HL-60 (cell line): ENCODE measurements around the gene PMP22.

Source experiments
- DNase-seq, 2 experiments: peaks; one replicate each; pipeline ENCODE4 v3.0.0-alpha.2; 2010 to 2020; ENCODE audit warnings: low read depth in 1 of 2, low spot score in 1 of 2
- H3K27ac ChIP-seq: fragments of 250-450 bp; sonication (Bioruptor Pico); replicated peaks from 2 replicates; pipeline ENCODE4 v1.5.1; 2020; ENCODE audit warnings: mild to moderate bottlenecking, moderate library complexity
- H3K27me3 ChIP-seq: fragments of 250-450 bp; sonication (Bioruptor Pico); 2 replicates; pipeline ENCODE4 v1.5.1; 2021; ENCODE audit warnings: mild to moderate bottlenecking, moderate library complexity; ENCODE audit not compliant: insufficient read depth, poor library complexity, severe bottlenecking
- H3K4me3 ChIP-seq: replicated peaks from 2 replicates; pipeline ENCODE4 v1.5.1; 2011; ENCODE audit warnings: mild to moderate bottlenecking, control low read depth, low read length; ENCODE audit not compliant: insufficient read depth
- GABPA ChIP-seq: IDR thresholded peaks from 2 replicates; pipeline ENCODE4 v1.6.1; 2012; ENCODE audit warnings: low read depth
- POLR2AphosphoS5 ChIP-seq: IDR thresholded peaks from 2 replicates; pipeline ENCODE4 v1.6.1; 2012; ENCODE audit warnings: low read depth
- SPI1 ChIP-seq: IDR thresholded peaks from 2 replicates; pipeline ENCODE4 v1.6.1; 2012; ENCODE audit warnings: low read depth, mild to moderate bottlenecking, borderline replicate concordance
- TF ChIP-seq, protein P1 (sequence below): IDR thresholded peaks from 2 replicates; pipeline ENCODE4 v1.6.1; 2012; ENCODE audit warnings: low read depth; ENCODE audit not compliant: insufficient replicate concordance
- TF ChIP-seq, protein P2 (sequence below): IDR thresholded peaks from one replicate; pipeline ENCODE4 v1.5.1; 2011; ENCODE audit warnings: low read length, control low read depth, inconsistent platforms; ENCODE audit not compliant: insufficient read depth

Gene PMP22

DNA sequence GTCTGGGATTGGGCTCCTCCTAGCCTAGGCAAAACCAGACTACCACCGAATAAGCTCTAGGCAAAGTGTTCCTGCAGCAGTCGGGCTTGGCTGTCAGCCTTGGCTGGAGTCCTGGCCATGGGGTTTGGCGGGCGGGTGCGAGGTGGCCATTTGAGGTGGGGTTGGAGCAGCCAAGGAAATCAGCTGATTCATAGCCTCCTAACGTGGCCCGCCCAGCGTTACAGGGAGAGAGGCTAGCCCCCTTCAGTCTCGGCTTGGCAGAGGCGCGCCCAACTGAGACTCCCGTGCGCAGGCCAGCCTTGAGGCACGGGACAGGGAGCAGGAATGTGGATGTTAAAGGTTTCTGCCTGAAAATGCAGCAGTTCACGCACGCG is 1.9 kb downstream of the PMP22 start:
- TF ChIP-seq GABPA: no peak
- TF ChIP-seq, protein P1, sequence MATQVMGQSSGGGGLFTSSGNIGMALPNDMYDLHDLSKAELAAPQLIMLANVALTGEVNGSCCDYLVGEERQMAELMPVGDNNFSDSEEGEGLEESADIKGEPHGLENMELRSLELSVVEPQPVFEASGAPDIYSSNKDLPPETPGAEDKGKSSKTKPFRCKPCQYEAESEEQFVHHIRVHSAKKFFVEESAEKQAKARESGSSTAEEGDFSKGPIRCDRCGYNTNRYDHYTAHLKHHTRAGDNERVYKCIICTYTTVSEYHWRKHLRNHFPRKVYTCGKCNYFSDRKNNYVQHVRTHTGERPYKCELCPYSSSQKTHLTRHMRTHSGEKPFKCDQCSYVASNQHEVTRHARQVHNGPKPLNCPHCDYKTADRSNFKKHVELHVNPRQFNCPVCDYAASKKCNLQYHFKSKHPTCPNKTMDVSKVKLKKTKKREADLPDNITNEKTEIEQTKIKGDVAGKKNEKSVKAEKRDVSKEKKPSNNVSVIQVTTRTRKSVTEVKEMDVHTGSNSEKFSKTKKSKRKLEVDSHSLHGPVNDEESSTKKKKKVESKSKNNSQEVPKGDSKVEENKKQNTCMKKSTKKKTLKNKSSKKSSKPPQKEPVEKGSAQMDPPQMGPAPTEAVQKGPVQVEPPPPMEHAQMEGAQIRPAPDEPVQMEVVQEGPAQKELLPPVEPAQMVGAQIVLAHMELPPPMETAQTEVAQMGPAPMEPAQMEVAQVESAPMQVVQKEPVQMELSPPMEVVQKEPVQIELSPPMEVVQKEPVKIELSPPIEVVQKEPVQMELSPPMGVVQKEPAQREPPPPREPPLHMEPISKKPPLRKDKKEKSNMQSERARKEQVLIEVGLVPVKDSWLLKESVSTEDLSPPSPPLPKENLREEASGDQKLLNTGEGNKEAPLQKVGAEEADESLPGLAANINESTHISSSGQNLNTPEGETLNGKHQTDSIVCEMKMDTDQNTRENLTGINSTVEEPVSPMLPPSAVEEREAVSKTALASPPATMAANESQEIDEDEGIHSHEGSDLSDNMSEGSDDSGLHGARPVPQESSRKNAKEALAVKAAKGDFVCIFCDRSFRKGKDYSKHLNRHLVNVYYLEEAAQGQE: no peak
- TF ChIP-seq SPI1: no peak
- no peak for TF ChIP-seq POLR2AphosphoS5
- TF ChIP-seq, protein P2, sequence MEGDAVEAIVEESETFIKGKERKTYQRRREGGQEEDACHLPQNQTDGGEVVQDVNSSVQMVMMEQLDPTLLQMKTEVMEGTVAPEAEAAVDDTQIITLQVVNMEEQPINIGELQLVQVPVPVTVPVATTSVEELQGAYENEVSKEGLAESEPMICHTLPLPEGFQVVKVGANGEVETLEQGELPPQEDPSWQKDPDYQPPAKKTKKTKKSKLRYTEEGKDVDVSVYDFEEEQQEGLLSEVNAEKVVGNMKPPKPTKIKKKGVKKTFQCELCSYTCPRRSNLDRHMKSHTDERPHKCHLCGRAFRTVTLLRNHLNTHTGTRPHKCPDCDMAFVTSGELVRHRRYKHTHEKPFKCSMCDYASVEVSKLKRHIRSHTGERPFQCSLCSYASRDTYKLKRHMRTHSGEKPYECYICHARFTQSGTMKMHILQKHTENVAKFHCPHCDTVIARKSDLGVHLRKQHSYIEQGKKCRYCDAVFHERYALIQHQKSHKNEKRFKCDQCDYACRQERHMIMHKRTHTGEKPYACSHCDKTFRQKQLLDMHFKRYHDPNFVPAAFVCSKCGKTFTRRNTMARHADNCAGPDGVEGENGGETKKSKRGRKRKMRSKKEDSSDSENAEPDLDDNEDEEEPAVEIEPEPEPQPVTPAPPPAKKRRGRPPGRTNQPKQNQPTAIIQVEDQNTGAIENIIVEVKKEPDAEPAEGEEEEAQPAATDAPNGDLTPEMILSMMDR: no peak
- Histone ChIP-seq H3K27me3 (peaks cover 15% of the 10 kb centered on the region), H3K4me3 (no peak overlapping the region), H3K27ac (no peak overlapping the region)
- DNase-seq: no peak

DNA sequence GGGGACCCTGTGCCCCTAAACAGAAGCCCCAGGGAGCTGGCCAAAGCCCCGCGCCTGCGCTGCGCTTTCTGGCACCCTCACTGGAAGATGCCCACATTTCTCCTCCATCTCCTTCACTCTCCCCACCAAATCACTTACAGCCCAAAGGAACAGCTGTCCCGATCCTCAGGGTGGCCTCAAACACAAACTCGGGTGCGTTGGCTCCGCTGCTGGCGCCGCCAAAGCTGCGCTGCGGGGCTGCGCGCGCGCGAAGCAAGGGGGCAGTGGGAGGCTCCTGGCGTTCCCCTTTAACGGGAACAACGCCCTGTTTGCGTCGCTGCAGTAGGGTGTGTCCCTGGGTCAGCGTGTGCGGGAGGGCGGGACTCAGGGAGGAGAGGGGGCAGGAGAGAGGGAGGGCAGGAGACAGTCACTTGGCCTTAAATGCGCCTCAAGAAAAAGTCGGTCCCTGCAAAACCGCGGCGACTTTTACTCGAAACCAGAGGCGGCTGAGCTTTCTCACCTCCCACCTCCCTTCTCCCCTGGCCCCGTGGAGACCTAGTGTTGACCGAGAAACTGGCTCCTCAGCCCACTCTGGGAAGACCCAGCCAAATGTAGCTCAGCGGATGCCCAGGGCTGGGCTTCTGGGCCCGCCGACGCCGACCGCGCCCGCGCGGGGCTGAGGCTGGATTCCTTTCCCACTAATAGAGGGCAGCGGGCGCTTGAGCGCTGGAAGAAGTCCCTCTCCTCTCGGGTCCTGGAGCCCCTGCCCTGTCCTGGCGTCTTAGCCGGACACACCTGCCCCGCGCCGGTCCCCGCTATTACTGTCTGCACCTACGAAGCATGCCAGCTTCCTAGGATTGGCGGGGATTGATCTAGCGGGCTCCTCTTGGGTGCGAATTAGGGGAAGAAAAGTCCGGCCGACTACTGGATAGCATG is 2.6 kb downstream of the PMP22 start:
- TF ChIP-seq, protein P2: no peak
- TF ChIP-seq SPI1: no peak
- no peak for TF ChIP-seq POLR2AphosphoS5
- TF ChIP-seq, protein P1: no peak
- TF ChIP-seq GABPA: no peak
- H3K4me3 ChIP-seq: peak overlapping the region; percentile 4; the same call in 1 of the 2 replicates
- H3K27me3 ChIP-seq: peaks cover 15% of the 10 kb centered on the region
- DNase-seq: no peak
- no peak overlapping the region for H3K27ac ChIP-seq

DNA sequence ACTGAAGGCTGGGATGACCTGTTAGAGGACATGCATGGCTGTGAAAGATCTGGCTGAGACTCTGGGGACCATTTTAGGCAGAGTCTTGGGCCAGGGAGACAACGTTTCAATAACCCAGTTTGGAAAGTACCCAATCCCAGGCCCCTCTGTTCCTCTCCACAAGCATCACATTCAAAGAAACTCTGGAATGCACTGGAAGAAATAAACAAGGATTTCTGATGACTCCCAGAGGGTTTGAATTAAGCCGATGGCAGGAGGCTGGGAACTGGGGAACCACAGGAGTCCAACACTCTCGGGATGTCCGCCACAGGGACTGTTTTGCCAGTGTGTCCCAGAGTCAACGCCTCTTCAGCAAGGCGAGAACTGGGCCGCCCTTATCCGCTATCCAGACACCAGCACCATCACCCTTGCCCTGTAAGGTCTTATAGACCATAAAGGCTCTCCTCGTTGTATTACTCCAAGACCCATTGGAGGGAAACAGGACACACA is 3.3 kb downstream of the PMP22 start:
- no peak for DNase-seq
- Histone ChIP-seq H3K4me3 (no peak overlapping the region), H3K27ac (no peak overlapping the region), H3K27me3 (peaks cover 15% of the 10 kb centered on the region)
- TF ChIP-seq, protein P1: no peak
- TF ChIP-seq POLR2AphosphoS5: no peak
